Glomerular visceral epithelial cell (primary cell): Measurements from ENCODE around the gene MPHOSPH9.
"Not testable (repeated sequence)": the region's sequence is repeated elsewhere in the genome, so short reads cannot be mapped to it uniquely, and the experiment has no call there.

Source experiments
- DNase-seq: peaks from one replicate; pipeline ENCODE4 v3.0.0-alpha.2; 2016; ENCODE audit errors: extremely low spot score

Gene MPHOSPH9

DNA sequence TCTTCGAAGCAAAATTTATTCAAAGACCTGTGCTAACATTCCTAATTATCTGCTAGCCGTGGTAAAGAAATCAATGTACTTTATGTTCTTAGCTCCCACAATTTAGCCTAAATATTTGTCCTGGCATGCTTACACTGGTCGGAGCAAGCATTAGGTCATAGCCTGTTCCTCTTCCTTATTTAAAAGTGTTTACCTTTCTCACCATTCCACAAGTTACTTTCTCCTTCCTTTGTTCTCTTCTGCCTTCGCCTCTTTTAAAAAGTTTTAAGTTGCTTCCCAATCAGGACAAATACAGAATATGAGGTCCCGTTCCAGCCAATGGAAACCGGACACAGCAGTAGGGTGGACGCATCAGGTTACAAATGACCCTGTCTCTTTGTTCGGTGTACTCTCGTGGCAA, 27.1 kb upstream of the MPHOSPH9 start:
- DNase-seq: no peak

- no peak for DNase-seq
Measured at GRCh38 chr12:123258593-123258992, 25.7 kb upstream of the MPHOSPH9 start.

DNA sequence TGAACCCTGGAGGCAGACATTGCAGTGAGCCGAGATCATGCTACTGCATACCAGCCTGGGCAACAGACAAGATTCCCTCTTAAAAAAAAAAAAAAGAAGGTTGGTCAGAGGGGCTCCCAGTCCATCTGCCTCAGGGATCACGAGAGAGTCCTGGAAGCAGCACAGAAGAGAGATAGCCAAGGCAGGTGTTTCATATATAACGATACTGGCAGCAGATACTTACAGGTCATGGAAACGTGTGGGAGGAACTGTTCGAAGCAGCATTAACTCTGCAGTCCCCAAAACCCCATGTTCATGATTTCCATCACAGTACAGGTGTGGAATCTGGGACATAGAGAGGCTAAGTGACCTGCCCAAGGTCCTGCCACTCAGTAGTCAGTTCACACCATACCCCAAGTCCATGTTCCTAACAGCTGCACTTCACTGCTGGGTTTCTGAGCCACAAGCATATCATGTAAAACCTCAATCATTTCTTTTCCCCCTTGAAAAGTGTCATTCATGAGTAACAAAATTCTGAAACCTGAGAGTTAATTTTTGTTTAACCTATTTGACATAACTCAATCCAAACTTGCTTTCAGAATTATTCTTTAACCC, 22.0 kb upstream of the MPHOSPH9 start:
- DNase-seq: no peak

DNA sequence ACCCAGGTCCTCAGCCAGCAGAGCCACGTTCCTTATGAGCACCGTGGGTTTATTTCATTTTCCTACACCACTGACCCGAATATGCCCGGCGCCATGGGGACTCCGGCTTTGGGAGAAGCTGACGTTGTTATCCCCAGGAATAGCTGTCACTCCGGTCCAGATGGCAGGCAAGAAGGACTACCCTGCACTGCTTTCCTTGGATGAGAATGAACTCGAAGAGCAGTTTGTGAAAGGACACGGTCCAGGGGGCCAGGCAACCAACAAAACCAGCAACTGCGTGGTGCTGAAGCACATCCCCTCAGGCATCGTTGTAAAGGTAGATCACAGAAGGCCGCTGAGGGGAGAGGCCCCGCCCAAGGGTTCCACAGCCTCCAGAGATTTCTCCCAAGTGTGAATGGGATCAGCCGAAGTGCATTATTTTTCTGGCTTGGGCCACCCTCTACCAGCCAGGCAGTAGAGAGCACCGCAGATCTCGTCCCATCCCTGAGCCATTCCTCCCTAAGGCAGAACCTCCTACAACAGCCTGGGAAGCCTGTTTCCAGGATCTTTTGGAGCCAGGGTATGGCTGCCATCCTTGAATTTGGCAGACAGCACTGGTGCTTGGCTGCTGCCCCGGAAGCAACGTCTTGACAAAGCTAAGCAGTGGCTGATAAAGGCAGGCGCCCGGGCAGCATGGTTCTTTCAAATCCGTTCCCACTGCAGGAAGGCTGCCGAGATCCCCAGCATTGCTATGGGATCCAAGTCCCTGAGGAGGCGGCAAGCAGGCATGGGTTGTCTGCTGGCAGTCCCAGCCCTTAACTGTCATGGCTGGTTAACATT, 20.9 kb upstream of the MPHOSPH9 start:
- DNase-seq: no peak

DNA sequence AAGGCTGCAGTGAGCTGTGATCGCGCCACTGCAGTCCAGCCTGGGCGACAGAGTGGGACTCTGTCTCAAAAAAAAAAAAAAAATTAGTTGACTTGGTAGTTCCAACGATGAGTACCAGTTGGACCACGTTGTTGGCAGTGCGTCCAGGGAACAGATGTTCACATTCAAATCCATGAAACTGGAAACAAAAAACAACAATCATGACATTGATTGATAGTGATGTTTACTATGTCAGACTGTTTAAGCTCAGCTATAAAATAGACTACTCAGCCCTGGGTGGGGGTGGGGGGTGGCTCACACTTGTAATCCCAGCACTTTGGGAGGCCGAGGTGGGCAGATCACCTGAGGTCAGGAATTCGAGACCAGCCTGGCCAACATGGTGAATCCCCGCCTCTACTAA, 19.4 kb upstream of the MPHOSPH9 start:
- not testable (repeated sequence) for DNase-seq

- DNase-seq: no peak
Measured at GRCh38 chr12:123251403-123252076, 18.6 kb upstream of the MPHOSPH9 start.

DNA sequence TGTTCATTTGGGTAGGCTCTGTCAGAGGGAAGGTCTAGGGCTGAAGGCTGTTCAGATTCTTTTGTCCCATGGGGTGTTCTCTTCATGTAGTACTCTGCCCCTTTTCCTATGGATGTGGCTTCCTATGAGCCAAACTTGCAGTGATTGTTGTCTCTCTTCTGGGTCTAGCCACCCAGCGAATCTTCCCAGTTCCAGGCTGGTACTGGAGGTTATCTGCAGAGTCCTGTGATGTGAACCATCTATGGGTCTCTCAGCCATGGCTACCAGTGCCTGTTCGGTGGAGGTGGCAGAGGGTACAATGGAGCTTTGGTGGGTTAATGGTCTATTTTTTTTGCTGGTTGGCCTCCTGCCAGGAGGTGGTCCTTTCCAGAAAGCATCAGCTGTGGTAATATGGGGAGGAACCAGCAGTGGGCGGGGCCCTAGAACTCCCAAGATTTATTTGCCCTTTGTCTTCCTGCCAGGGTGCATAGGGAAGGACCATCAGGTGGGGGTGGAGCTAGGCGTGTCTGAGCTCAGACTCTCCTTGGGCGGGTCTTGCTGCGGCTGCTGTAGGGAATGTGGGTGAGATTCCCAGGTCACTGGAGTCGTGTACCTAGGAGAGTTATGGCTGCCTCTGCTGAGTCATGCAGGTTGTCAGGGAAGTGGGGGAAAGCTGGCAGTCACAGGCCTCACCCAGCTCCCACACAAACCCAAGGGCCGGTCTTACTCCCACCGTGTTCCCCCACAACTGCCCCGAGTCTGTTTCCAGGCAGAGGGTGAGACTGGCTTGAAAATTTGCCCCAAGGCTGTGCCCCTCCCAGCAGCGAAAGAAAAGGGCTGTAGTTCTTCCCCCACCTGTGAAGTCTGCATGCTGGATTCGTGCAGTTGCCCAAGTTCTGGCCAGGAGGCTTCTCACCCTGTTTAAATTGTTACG, 17.8 kb upstream of the MPHOSPH9 start:
- DNase-seq: peak; percentile 88

GRCh38 chr12:123248996-123249741, 16.2 kb upstream of the MPHOSPH9 start:
- not testable (repeated sequence) for DNase-seq

- DNase-seq: not testable (repeated sequence)
Measured at GRCh38 chr12:123248129-123248528, 15.2 kb upstream of the MPHOSPH9 start.

DNA sequence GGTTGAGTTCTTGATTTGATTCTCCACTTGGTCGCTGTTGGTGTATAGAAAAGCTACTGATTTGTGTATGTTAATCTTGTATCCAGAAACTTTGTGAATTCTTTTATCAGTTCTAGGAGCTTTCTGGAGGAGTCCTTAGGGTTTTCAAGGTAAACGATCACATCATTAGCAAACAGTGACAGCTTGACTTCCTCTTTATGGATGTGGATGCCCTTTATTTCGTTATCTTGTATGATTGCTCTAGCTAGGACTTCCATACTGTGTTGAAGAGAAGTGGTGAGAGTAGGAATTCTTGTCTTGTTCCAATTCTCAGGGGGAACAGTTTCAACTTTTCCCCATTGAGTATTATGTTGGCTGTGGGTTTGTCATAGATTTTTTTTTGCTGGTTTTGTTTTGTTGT, 12.7 kb upstream of the MPHOSPH9 start:
- DNase-seq: no peak

DNA sequence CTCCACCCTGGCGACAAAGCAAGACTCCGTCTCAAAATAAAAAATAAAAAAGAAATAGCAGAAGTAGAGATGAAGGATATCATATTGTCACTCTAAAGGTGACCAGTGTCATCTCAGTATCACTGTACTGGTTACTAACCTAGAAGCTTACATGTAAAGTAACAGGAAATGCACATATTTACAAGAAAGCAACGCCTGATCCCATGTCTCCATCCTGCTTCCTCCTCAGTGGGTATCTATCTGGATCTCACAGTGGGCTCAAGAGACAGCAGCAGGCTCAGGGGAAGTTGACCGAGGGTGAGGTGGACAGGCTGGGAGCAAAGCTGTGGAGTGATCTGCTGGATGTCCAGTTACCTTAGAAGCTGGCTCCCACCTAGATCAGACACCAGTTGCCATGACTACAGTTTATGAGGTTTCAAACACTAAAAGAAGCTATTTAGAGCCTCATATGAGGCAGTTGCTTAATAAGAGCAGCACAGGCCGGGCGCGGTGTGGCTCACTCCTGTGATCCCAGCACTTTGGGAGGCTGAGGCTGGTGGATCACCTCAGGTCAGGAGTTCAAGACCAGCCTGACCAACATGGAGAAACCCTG, 10.8 kb upstream of the MPHOSPH9 start:
- no peak for DNase-seq

- DNase-seq: no peak
Measured at GRCh38 chr12:123242116-123242904, 9.4 kb upstream of the MPHOSPH9 start.

DNA sequence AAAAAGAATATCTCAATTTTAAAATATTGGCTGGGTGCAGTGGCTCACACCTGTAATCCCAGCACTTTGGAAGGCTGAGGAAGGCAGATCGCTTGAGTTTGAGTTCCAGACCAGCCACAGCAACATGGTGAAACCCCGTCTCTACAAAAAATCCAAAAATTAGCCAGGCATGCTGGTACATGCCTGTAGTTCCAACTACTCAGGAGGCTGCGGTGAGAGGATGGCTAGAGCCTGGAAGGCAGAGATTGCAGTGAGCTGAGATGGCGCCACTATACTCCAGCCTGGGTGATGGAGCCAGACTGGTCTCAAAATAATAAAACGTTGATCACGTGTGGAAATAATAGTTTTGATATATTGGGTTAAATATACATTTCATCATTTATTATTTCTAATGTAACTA, 6.0 kb upstream of the MPHOSPH9 start:
- no peak for DNase-seq

- no peak for DNase-seq
Measured at GRCh38 chr12:123238330-123238682, 5.4 kb upstream of the MPHOSPH9 start.

- peak; percentile 61 for DNase-seq
Measured at GRCh38 chr12:123237646-123238329, 4.8 kb upstream of the MPHOSPH9 start.

GRCh38 chr12:123233505-123234308, 766 bp upstream of the MPHOSPH9 start:
- DNase-seq: no peak

DNA sequence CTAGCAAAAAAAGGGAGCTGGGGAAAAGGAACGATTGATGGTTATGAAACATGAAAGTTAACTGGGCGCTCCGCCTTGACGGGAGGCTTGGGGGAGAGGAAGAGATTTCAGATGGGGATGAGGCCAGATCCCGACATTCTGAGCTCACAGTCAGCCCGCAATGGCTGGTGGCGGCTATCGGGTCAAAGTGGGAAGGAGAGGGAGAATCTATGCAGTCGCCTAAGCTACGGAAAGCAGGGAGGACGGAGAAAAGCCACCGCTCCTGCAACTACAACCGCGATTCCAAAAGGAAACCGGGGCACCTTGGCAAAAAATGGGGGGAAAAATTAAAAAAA, 502 bp downstream of the MPHOSPH9 start:
- DNase-seq: no peak

DNA sequence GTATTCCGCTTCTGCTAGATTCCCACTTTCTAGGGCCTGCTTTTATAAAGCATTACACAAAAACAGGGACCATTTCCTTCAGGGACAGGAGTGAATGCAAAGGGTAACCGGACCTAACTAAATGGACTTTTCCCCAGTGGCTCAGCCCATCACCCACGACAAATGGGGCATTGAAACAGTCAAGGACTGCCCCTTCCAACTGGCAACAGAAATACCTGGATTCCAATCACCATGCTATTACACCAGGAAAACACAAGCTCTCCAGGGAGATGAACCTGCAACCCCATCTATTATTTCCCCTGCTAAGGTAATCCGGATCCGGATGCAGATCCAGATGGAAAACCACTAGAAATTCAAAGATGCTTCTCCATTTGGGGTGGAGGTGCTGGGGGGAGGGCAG, 1.0 kb downstream of the MPHOSPH9 start:
- no peak for DNase-seq

DNA sequence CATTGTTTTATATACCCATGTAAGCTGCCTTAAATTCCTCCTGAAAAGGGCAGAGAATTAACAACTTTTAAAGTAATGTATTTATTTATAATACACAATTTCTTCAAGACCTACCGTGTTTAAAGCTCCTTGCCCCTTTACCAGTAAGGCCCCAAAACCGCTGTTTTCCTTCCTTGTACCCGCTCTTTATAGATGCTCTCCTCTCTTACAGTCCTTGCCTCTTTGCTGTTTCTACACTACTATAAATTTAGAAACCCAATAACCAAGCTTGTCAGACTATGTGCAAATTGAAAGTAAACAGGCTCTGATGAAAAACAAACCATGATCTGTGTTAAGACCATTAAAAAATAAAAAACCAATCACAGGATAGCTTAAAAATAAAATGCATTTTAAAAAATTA, 3.9 kb downstream of the MPHOSPH9 start:
- no peak for DNase-seq
